ENCODE results near the gene TAF4. TPM values are rescaled to one million over a fixed set of nuclear protein-coding genes. Genes with fewer than 3 reads are reported as not detected.

TAF4 gene
- total RNA-seq, 1 experiment from 2014 or later = 94.9 TPM

GRCh38 chr20:62040933-62041332 is 24.7 kb downstream of the TAF4 start:
- intact Hi-C loops (cut with micrococcal nuclease; ENCODE audit: unreplicated experiment) = no loop called here
- H3K27me3 ChIP-seq (replicated peaks; ENCODE audit: control insufficient read depth, insufficient read depth, low read length) = no peaks in the 10 kb centered on the region
- Mint-ChIP-seq H3K9me3 (ENCODE audit: unreplicated experiment) (peaks cover 17% of the 10 kb centered on the region), H3K27me3 (ENCODE audit: insufficient read depth, unreplicated experiment) (no peaks in the 10 kb centered on the region), H3K4me3 (ENCODE audit: unreplicated experiment) (no peak overlapping the region), H3K27ac (ENCODE audit: unreplicated experiment) (no peak overlapping the region), H3K36me3 (ENCODE audit: insufficient read depth, unreplicated experiment) (peaks cover 29% of the 10 kb centered on the region), H3K4me1 (ENCODE audit: low read depth, unreplicated experiment) (peaks cover 6% of the 10 kb centered on the region)
- H3K9me3 ChIP-seq = peaks cover 3% of the 10 kb centered on the region; the same call in 1 of the 2 replicates
- DNase-seq = no peak
- H3K36me3 ChIP-seq (ENCODE audit: control insufficient read depth, insufficient read depth, low read length) = no peaks in the 10 kb centered on the region
- TF ChIP-seq CTCF (IDR thresholded peaks at IDR 0.05; ENCODE audit: insufficient read depth in 1 of 2, low read depth in 1 of 2, low read length in 1 of 2, severe bottlenecking in 1 of 2, unreplicated experiment in 1 of 2) = no peak
- POLR2A ChIA-PET = no interaction called here
- CTCF ChIA-PET = no interaction called here
- no peak overlapping the region for H3K4me3 ChIP-seq (ENCODE audit: low read depth, low read length)
- BruUV-seq (replicated peaks) = no TSS peak
- H3K4me1 ChIP-seq = peaks cover 8% of the 10 kb centered on the region; the same call in 1 of the 2 replicates

- Mint-ChIP-seq H3K4me3 (ENCODE audit: unreplicated experiment) (no peak overlapping the region), H3K36me3 (ENCODE audit: insufficient read depth, unreplicated experiment) (peaks cover 29% of the 10 kb centered on the region), H3K27ac (ENCODE audit: unreplicated experiment) (no peak overlapping the region), H3K27me3 (ENCODE audit: insufficient read depth, unreplicated experiment) (no peaks in the 10 kb centered on the region), H3K9me3 (ENCODE audit: unreplicated experiment) (peaks cover 22% of the 10 kb centered on the region), H3K4me1 (ENCODE audit: low read depth, unreplicated experiment) (peaks cover 6% of the 10 kb centered on the region)
- H3K9me3 ChIP-seq = peaks cover 3% of the 10 kb centered on the region; the same call in 1 of the 2 replicates
- DNase-seq = no peak
- no peak overlapping the region for H3K4me3 ChIP-seq (ENCODE audit: low read depth, low read length)
- intact Hi-C loops (cut with micrococcal nuclease; ENCODE audit: unreplicated experiment) = no loop called here
- no peak for TF ChIP-seq CTCF (IDR thresholded peaks at IDR 0.05; ENCODE audit: insufficient read depth in 1 of 2, low read depth in 1 of 2, low read length in 1 of 2, severe bottlenecking in 1 of 2, unreplicated experiment in 1 of 2)
- no TSS peak for BruUV-seq (replicated peaks)
- peaks cover 8% of the 10 kb centered on the region; the same call in 1 of the 2 replicates for H3K4me1 ChIP-seq
- H3K27me3 ChIP-seq (replicated peaks; ENCODE audit: control insufficient read depth, insufficient read depth, low read length) = no peaks in the 10 kb centered on the region
- ChIA-PET CTCF (no interaction called here), POLR2A (no interaction called here)
- no peaks in the 10 kb centered on the region for H3K36me3 ChIP-seq (ENCODE audit: control insufficient read depth, insufficient read depth, low read length)
These were observed 25.2 kb downstream of the TAF4 start for GRCh38 chr20:62040381-62040922.

GRCh38 chr20:62039738-62040137 is 25.9 kb downstream of the TAF4 start:
- H3K4me1 ChIP-seq = peaks cover 8% of the 10 kb centered on the region; the same call in 1 of the 2 replicates
- no TSS peak for BruUV-seq (replicated peaks)
- no peak for DNase-seq
- ChIA-PET CTCF (no interaction called here), POLR2A (no interaction called here)
- peaks cover 29% of the 10 kb centered on the region for H3K36me3 Mint-ChIP-seq (ENCODE audit: insufficient read depth, unreplicated experiment)
- no peaks in the 10 kb centered on the region for H3K27me3 Mint-ChIP-seq (ENCODE audit: insufficient read depth, unreplicated experiment)
- intact Hi-C loops (cut with micrococcal nuclease; ENCODE audit: unreplicated experiment) = no loop called here
- H3K36me3 ChIP-seq (ENCODE audit: control insufficient read depth, insufficient read depth, low read length) = no peaks in the 10 kb centered on the region
- peaks cover 29% of the 10 kb centered on the region for H3K9me3 Mint-ChIP-seq (ENCODE audit: unreplicated experiment)
- no peak for TF ChIP-seq CTCF (IDR thresholded peaks at IDR 0.05; ENCODE audit: insufficient read depth in 1 of 2, low read depth in 1 of 2, low read length in 1 of 2, severe bottlenecking in 1 of 2, unreplicated experiment in 1 of 2)
- no peak overlapping the region for H3K4me3 ChIP-seq (ENCODE audit: low read depth, low read length)
- H3K27ac Mint-ChIP-seq (ENCODE audit: unreplicated experiment) = no peak overlapping the region
- H3K4me1 Mint-ChIP-seq (ENCODE audit: low read depth, unreplicated experiment) = peaks cover 4% of the 10 kb centered on the region
- no peak overlapping the region for H3K4me3 Mint-ChIP-seq (ENCODE audit: unreplicated experiment)
- no peaks in the 10 kb centered on the region for H3K27me3 ChIP-seq (replicated peaks; ENCODE audit: control insufficient read depth, insufficient read depth, low read length)
- peaks cover 3% of the 10 kb centered on the region; the same call in 1 of the 2 replicates for H3K9me3 ChIP-seq
